Stimulated activated CD4-positive, alpha-beta T cell treated with anti-CD3 and anti-CD28 coated beads, Interleukin-15, amount 100 ng/mL, for 48 hours (primary cell): ENCODE results near the gene LHFPL6.

Experiments used
- DNase-seq, 2 donors: peaks; one replicate each; pipeline ENCODE4 v3.0.0-alpha.2; 2020; ENCODE audit warnings: low read depth in 2 of 2

Gene LHFPL6

DNA sequence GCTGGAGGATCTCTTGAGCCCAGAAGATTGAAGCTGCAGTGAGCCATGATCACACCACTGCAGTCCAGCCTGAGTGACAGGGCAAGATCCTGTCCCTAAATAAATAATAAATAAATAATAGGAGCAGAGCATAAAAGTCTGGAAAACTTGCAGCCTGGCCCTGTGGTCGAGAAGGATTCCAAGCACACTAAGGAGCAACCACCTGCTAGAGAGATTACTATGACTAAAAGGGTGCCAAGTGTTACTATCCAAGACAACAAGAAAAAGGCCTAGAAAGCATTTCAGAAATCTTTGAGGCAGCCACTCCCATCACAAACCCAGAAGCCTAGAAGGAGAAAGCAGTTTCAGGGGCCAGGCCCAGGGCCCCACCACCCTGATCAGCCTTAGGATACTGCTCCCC lies 46.1 kb downstream of the LHFPL6 start:
- DNase-seq, result no peak

- DNase-seq, result no peak
Measured at GRCh38 chr13:39554371-39554770, 48.6 kb downstream of the LHFPL6 start.

DNA sequence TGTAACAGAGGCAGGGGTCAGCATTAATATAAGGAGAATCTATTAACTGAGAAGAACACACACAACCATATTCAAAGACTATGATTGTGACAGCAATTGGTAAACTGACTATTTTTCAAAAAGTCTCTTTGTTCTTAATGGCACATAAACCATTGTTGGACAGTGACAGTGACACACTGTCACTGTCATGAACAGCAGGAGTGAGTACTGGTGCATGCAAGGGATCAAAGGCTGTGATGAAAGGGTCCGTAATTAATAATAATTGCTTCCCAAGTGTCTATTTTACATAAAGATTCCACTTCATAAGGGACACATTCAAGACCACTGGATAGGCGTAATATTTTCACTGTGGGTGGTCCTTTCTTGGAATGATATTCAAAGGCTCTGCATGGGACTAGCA lies 50.7 kb downstream of the LHFPL6 start:
- no peak for DNase-seq

- DNase-seq, result no peak
Measured at GRCh38 chr13:39550931-39551330, 52.1 kb downstream of the LHFPL6 start.

- DNase-seq, result no peak
Measured at GRCh38 chr13:39547108-39547507, 55.9 kb downstream of the LHFPL6 start.

- DNase-seq, result no peak
Measured at GRCh38 chr13:39542361-39542760, 60.6 kb downstream of the LHFPL6 start.

- DNase-seq, result no peak
Measured at GRCh38 chr13:39540929-39541605, 61.9 kb downstream of the LHFPL6 start.

DNA sequence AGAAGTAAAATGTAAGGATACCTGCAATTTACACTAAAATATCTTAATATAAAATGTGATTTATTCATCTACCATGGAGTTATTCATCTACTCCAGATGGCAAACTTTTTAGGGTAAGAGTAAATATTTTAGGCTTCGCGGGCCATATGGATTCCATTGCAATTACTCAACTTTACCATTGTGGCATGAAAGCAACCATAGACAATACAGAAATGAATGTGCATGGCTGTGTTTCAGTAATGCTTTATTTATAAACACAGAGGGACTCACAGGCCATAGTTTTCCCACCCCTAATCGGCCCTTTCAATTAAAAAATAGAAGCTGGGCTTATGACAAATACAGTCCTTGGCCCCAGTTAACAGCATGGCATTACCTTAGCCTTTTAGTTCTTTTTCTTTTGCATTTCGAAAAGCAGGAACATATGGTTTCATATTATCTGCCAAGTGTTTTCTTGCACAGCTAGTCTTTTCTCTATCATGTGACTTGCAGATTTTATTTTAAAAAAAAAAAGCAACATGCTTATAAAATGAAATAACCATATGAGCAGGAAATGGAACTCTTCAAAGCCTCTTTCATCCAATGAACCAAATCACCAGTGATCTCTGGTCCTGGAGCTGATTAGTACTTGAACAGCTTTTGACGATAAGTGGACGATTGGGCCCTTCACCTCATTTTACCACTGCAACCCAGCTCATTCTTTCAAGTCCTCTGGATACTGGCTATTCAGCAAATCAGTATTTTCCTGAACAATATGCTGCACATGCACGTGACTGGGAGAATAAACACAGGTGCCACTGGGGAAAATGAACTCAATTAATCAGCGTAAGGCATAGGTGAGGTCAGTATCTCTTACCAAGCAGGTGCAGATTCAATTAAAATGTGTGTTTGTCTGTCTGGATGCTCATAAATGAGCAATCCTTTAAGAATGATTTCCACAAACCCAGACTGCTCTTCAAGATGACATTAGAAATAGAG lies 63.9 kb downstream of the LHFPL6 start:
- DNase-seq, result no peak

GRCh38 chr13:39536906-39537305 lies 66.1 kb downstream of the LHFPL6 start:
- DNase-seq, result no peak

GRCh38 chr13:39536274-39536673 lies 66.7 kb downstream of the LHFPL6 start:
- no peak for DNase-seq

GRCh38 chr13:39533651-39534150 lies 69.3 kb downstream of the LHFPL6 start:
- no peak for DNase-seq

DNA sequence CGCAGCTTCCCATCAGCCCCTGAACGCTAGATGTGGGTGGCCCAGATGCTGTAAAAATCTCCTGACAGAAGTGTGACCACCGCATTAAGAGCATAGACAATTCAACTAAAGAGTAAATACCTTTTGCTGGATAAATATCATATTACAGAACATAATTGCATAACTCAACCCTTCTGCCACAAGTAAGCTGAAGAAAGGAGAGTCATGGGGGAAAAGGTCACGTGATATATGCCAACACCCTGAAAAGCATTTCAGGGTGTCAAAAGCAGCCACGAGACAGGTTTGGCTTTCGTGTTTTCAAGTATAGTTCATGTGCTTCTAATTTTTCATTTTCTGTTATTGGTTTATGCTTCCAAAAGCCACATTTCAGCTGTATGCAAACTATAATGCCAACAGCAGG lies 71.3 kb downstream of the LHFPL6 start:
- DNase-seq, result no peak

DNA sequence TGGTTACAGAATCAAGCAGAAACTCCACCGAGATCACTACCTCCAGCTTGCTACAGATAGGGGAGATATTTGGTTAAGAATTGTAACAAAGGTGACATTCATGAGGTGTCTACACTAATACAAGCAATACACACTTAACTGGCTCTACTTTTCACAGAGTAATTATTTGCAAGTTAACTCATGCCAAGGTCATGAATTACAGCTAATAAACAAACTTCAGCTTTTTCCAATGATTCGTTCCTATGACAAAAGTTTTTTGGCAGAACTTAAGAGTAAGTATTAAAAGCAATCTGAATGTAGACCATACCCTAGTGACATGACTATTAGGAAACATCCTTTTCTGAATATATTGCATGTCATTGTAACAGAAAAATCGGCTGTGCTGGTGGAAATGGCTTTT lies 72.1 kb downstream of the LHFPL6 start:
- no peak for DNase-seq

DNA sequence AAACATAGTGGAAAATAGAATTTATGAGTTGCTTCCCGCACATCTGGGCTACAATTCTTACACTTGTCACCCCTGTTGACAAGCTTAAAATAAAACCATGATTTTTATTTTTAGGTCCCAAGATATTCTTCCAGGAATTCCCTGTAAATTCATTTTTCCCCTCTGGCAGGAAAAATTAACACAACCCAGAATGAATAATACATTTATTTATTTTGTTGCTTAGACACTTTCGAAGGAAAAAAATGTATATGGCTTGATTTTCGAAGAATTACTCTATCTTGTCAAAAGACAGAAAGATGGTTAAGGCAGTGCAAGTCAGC lies 74.4 kb downstream of the LHFPL6 start:
- no peak for DNase-seq

DNA sequence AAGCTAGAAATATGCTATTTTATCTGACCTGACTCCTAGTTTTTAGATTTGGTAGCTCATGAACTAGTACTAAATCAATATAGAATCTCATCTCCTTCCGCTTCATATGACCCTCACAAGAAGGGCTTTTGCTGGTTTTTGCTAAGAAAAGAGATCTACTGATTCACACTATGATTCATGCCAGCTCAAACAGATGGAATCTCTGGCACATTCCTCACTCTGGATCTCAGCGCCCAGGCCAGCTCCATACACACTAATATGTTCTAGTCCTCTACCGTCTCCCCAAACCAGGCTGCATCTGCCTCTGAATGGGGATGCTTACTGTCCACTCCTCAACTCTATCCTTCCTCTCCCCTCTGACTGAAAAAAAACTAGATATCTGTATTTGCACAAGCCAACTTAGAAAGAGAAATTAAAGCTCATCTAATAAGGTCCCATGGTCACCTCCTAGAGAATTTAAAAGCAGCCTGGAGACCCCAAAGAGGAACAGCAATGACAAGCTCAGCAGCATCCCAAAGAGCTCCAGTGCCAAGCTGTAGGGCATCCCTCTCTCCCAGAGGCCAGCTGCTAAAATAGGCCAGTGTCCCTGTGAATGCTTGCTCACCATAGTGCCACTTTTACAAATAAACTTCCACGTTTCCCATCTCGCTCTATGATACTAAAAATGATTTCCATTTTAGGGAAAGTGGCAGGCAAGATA lies 74.9 kb downstream of the LHFPL6 start:
- no peak for DNase-seq

- no peak for DNase-seq
Measured at GRCh38 chr13:39527301-39527700, 75.7 kb downstream of the LHFPL6 start.

DNA sequence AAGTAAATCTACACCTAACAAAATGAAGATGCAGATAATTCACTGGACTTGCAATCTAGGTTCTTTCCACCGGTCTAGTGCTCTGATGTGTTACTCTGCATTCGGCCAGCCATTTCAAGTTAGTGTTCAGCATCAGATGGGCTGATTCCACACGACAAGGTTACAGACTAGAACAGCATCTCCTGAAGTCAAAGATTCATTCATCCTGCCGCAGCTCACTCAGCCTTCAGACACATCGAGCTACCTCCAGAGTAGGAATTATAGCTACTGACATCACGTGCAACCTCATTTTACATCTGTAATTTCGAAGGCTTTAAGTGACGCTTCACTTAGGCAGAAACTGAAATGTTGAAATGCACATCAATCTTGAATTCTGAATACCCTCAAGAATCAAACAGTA lies 76.5 kb downstream of the LHFPL6 start:
- DNase-seq, result no peak

- no peak for DNase-seq
Measured at GRCh38 chr13:39525506-39525905, 77.5 kb downstream of the LHFPL6 start.

DNA sequence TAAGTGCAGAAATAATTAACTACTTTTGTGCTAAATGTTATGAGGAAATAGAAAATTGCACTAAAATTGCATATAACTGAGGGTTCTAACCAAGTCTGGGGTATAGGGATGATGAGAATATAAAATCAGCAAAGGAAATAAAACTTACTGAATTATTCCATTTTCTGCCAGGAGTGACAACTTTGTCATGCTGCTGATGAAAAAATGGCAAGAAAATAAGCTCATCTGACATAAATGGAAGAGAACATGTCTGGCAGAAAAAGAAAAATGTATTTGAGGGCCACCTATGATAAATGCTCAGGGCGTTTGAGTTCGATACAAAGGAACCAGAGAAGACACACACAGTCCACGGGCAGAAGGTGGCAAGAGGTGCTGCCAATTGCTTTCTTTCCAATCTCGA lies 78.2 kb downstream of the LHFPL6 start:
- no peak for DNase-seq

GRCh38 chr13:39522329-39522728 lies 80.7 kb downstream of the LHFPL6 start:
- DNase-seq, result no peak

DNA sequence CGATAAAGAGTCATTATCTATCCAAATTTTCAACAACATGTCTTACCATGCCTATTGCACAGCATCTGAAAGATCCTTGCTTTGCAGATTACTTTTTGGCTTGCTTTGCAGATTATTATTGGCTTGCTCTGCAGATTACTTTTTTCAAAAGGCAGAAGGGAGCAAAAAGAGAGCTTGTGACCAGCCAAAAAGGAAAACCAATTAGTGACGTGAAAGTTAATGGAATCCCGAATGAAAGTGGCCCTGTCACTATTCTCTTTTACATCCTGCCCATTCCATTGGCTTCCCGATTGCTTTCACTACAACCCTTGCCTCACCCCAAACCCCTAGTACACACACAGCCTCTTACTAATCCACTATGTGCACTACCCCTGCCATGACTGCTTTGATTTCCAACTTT lies 81.3 kb downstream of the LHFPL6 start:
- DNase-seq, result no peak

- DNase-seq, result no peak
Measured at GRCh38 chr13:39516096-39516495, 86.9 kb downstream of the LHFPL6 start.
